ENCODE data around the gene RTN4RL2. TPM values are rescaled to one million over a fixed set of nuclear protein-coding genes. Genes with fewer than 3 reads are reported as not detected.

RTN4RL2 gene
- total and polyA plus RNA-seq, 9 of the 15 experiments (the other 6 are each of a cell fraction or from before 2014, with no cell fraction given) = 0.06 to 1.9 (median 0.34) TPM; not detected in 4

GRCh38 chr11:57434640-57435546 lies 25.4 kb upstream of the RTN4RL2 start (continued):
- no peak for TF ChIP-seq ILK (tag; IDR thresholded peaks at IDR 0.05; ENCODE audit: borderline replicate concordance, low read depth)
- TF ChIP-seq POLR3G (IDR thresholded peaks at IDR 0.05; ENCODE audit: extremely low read depth, insufficient read length, insufficient replicate concordance) = no peak
- TF ChIP-seq TRIM24 (IDR thresholded peaks at IDR 0.05) = peak; percentile 58 to 60; a peak in 1 of 4 replicates
- TF ChIP-seq RBM39 (optimal IDR thresholded peaks at IDR 0.05; ENCODE audit: low read depth, low read length) = no peak
- TF ChIP-seq HMGN3 (IDR thresholded peaks at IDR 0.05; ENCODE audit: borderline replicate concordance, extremely low read depth, insufficient read length, low read depth, low read length) = no peak
- TF ChIP-seq KDM5B (IDR thresholded peaks at IDR 0.05; ENCODE audit: insufficient replicate concordance, low read depth, low read length) = no peak
- TF ChIP-seq THRB (CRISPR knock-in tag; conservative IDR thresholded peaks at IDR 0.05) = no peak
- no peak for TF ChIP-seq GTF3C2 (IDR thresholded peaks at IDR 0.05; ENCODE audit: borderline replicate concordance, extremely low read depth, insufficient read length)
- TF ChIP-seq STAT5A (IDR thresholded peaks at IDR 0.05; ENCODE audit: borderline replicate concordance, low read length) = no peak
- TF ChIP-seq ZNF592 (IDR thresholded peaks at IDR 0.05) = no peak
- peak; percentile 29; the same call in 1 of the 2 replicates for TF ChIP-seq ZNF316 (IDR thresholded peaks at IDR 0.05)
- TF ChIP-seq SMARCE1 (IDR thresholded peaks at IDR 0.05) = peak; percentile 35; the same call in 1 of the 2 replicates
- TF ChIP-seq ZBTB11 (CRISPR knock-in tag; IDR thresholded peaks at IDR 0.05) = no peak
